Placental pericyte (primary cell): ENCODE measurements around the gene OLFML2B. TPM values are rescaled to one million over a fixed set of nuclear protein-coding genes. Genes with fewer than 3 reads are reported as not detected.

Source experiments
- total RNA-seq: library from RNA; depleted of rRNA; stranded (reverse); fragments of >200 nt; gene quantifications from 2 replicates; pipeline ENCODE4 v1.2.3, GENCODE V29; 2012

OLFML2B gene
- 0.22 and 10.7 TPM in 2 replicates for total RNA-seq

DNA sequence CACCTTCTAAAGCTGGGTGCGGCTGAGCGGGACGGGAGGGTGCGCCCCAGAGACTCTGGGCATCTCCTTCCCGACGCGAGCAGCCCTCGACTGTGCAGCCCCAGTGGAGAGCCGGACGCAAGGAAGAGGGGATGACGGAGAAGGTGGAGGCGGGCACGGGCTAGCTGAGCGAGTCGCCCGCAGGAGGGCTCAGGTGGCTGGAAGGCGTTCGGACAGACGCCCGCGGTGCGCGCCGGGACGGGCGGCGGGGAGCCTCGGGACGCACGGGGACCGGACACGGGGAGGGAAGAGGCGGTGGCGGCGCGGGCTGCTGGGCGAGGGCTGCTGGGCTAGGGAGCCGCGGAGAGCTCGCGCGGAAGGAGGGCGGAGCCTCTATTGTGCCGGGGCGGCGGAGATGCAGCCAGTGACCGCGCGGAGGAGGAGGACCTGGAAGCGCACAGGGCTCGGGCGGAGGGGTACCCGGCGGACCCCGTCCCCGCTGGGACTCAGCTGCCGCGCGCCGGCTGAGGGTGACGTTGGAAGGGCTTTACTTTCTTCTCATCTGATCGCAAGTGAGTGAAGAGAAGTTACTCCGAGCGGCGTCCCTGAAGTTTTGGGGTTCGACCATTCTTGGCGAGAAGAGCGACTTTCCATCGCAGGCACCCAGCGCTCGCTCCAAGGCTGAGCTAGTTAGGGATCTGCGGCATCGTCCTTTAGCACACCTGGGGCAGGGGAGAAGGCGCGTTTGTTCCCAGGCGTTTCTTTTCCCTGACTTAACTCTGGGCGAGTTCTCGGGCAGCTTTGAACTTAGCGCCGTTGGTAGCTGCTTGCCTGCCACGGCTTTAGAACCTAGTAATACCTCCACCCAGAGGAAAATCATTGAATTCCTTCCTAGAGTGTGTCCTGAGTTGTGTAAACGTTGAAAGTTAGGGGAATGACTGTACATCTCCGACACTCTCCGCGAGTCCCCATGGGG is at the start of gene OLFML2B:
TSS of gene OLFML2B (minus strand) at position 323 of the 955 bp plus-strand sequence. CDS start 439 bp downstream, outside the sequence.

GRCh38 chr1:162069334-162070093 is 45.8 kb upstream of the OLFML2B start, which contains the start of gene NOS1AP:
NOS1AP (plus strand) TSS chr1:162069691; CDS start chr1:162070178, 487 bp downstream.

Other genes with a start within 250 kb of the OLFML2B start
- 0.29 and 1.1 TPM in 2 replicates for gene NOS1AP, start 45.8 kb upstream of the OLFML2B start, total RNA-seq